Mesodermal cell (in vitro differentiated cells): ENCODE measurements around the gene TLK2.
A peak's percentile ranks its signal among the peaks of the same experiment; 100 is the strongest.

Experiments used
- H3K27ac ChIP-seq: 2 replicates; pipeline ENCODE4 v1.7.0; 2013; ENCODE audit warnings: mild to moderate bottlenecking, low read depth, low read length, moderate library complexity; ENCODE audit not compliant: severe bottlenecking
- H3K36me3 ChIP-seq: 2 replicates; pipeline ENCODE4 v1.7.1; 2013; ENCODE audit warnings: mild to moderate bottlenecking, low read length, moderate library complexity; ENCODE audit not compliant: control insufficient read depth, insufficient read depth
- H3K4me1 ChIP-seq: one replicate; pipeline ENCODE4 v1.7.1; 2013; ENCODE audit warnings: mild to moderate bottlenecking, low read length; ENCODE audit not compliant: insufficient read depth, control insufficient read depth, poor library complexity, severe bottlenecking
- H3K4me3 ChIP-seq: 2 replicates; pipeline ENCODE4 v1.7.0; 2013; ENCODE audit warnings: low read length, control low read depth, mild to moderate bottlenecking; ENCODE audit not compliant: insufficient read depth, poor library complexity, severe bottlenecking; ENCODE audit errors: extremely low read depth
- H3K9me3 ChIP-seq: 2 replicates; pipeline ENCODE4 v1.7.1; 2013; ENCODE audit warnings: mild to moderate bottlenecking, low read length, moderate library complexity; ENCODE audit not compliant: control insufficient read depth
- WGBS, 2 experiments: methylation state at CpG; one replicate each; pipeline ENCODE4 v1.1.5; 2013; ENCODE audit warnings: missing lambda C conversion rate in 2 of 2; ENCODE audit not compliant: insufficient coverage in 2 of 2; 5-methylcytosine and 5-hydroxymethylcytosine counted together

TLK2 gene

GRCh38 chr17:62644487-62645173, 166.0 kb downstream of the TLK2 start:
- Histone ChIP-seq H3K27ac (peak overlapping the region; percentile 23), H3K36me3 (peaks cover 62% of the 10 kb centered on the region), H3K4me1 (peaks cover 6% of the 10 kb centered on the region), H3K4me3 (no peak overlapping the region), H3K9me3 (no peaks in the 10 kb centered on the region)
- WGBS, 2 experiments = 77 to 84% methylated on average over 10 of the region's 17 CpGs

- Histone ChIP-seq H3K4me1 (peaks cover 19% of the 10 kb centered on the region), H3K36me3 (peaks cover 48% of the 10 kb centered on the region), H3K27ac (peak overlapping the region; percentile 41), H3K9me3 (no peaks in the 10 kb centered on the region), H3K4me3 (no peak overlapping the region)
- WGBS, 2 experiments = 89 to 95% methylated on average over 14 to 15 of the region's 15 CpGs
Observed at GRCh38 chr17:62648251-62648955, 169.8 kb downstream of the TLK2 start.

GRCh38 chr17:62648956-62649294, 170.3 kb downstream of the TLK2 start:
- H3K36me3 ChIP-seq = peaks cover 44% of the 10 kb centered on the region
- H3K4me3 ChIP-seq = no peak overlapping the region
- WGBS, 2 experiments = 94% methylated on average over 3 to 4 of the region's 6 CpGs
- H3K27ac ChIP-seq = peak overlapping the region; percentile 41
- H3K9me3 ChIP-seq = no peaks in the 10 kb centered on the region
- H3K4me1 ChIP-seq = peaks cover 24% of the 10 kb centered on the region

- Histone ChIP-seq H3K27ac (no peak overlapping the region), H3K4me3 (no peak overlapping the region), H3K9me3 (no peaks in the 10 kb centered on the region), H3K36me3 (peaks cover 42% of the 10 kb centered on the region), H3K4me1 (peaks cover 27% of the 10 kb centered on the region)
- 94 to 98% methylated on average over 4 to 5 of the region's 7 CpGs for WGBS, 2 experiments
Observed at GRCh38 chr17:62649570-62649969, 170.9 kb downstream of the TLK2 start.

GRCh38 chr17:62650587-62650986, 172.0 kb downstream of the TLK2 start:
- Histone ChIP-seq H3K27ac (no peak overlapping the region), H3K36me3 (peaks cover 52% of the 10 kb centered on the region), H3K4me3 (no peak overlapping the region), H3K9me3 (no peaks in the 10 kb centered on the region), H3K4me1 (peaks cover 30% of the 10 kb centered on the region)
- 94 to 98% methylated on average over 6 of the region's 6 CpGs for WGBS, 2 experiments

GRCh38 chr17:62652251-62653001, 173.8 kb downstream of the TLK2 start:
- 6 to 9% methylated on average over 33 to 41 of the region's 57 CpGs for WGBS, 2 experiments
- Histone ChIP-seq H3K36me3 (peaks cover 57% of the 10 kb centered on the region), H3K9me3 (no peaks in the 10 kb centered on the region), H3K4me1 (peaks cover 31% of the 10 kb centered on the region), H3K27ac (peak overlapping the region; percentile 90), H3K4me3 (peak overlapping the region; percentile 35)

- H3K9me3 ChIP-seq = no peaks in the 10 kb centered on the region
- 11 to 17% methylated on average over 10 to 21 of the region's 30 CpGs for WGBS, 2 experiments
- H3K27ac ChIP-seq = peak overlapping the region; percentile 90
- H3K4me3 ChIP-seq = peak overlapping the region; percentile 35
- peaks cover 31% of the 10 kb centered on the region for H3K4me1 ChIP-seq
- H3K36me3 ChIP-seq = peaks cover 58% of the 10 kb centered on the region
Observed at GRCh38 chr17:62653002-62653825, 174.6 kb downstream of the TLK2 start.

GRCh38 chr17:62653826-62654761, 175.5 kb downstream of the TLK2 start:
- no peak overlapping the region for H3K4me3 ChIP-seq
- 67 to 70% methylated on average over 18 of the region's 19 CpGs for WGBS, 2 experiments
- H3K9me3 ChIP-seq = peaks cover 2% of the 10 kb centered on the region
- peaks cover 29% of the 10 kb centered on the region for H3K4me1 ChIP-seq
- H3K27ac ChIP-seq = peak overlapping the region; percentile 90
- peaks cover 59% of the 10 kb centered on the region for H3K36me3 ChIP-seq

- H3K4me3 ChIP-seq = no peak overlapping the region
- WGBS, 2 experiments = 88 to 96% methylated on average over 4 to 5 of the region's 6 CpGs
- peaks cover 16% of the 10 kb centered on the region for H3K9me3 ChIP-seq
- H3K27ac ChIP-seq = no peak overlapping the region
- H3K4me1 ChIP-seq = peaks cover 29% of the 10 kb centered on the region
- peaks cover 65% of the 10 kb centered on the region for H3K36me3 ChIP-seq
Observed at GRCh38 chr17:62655656-62656055, 177.0 kb downstream of the TLK2 start.
